Trophoblast cell (in vitro differentiated cells and primary cell): ENCODE measurements around the gene SND1.

ENCODE experiments used
- DNase-seq, 2 donors: peaks; one replicate each; pipeline ENCODE4 v3.0.0-alpha.2; 2016
- H2AFZ ChIP-seq: 2 replicates; pipeline ENCODE4 v1.6.1; 2013; ENCODE audit warnings: low read length, moderate library complexity, mild to moderate bottlenecking; ENCODE audit not compliant: insufficient read depth, poor library complexity
- H2AK5ac ChIP-seq: 2 replicates; pipeline ENCODE4 v1.6.1; 2013; ENCODE audit warnings: mild to moderate bottlenecking, low read length
- H2BK120ac ChIP-seq: 2 replicates; pipeline ENCODE4 v1.6.1; 2013; ENCODE audit warnings: low read length, mild to moderate bottlenecking, moderate library complexity; ENCODE audit not compliant: insufficient read depth, poor library complexity
- H2BK12ac ChIP-seq: 2 replicates; pipeline ENCODE4 v1.6.1; 2013; ENCODE audit warnings: mild to moderate bottlenecking, low read length, moderate library complexity
- H2BK5ac ChIP-seq: 2 replicates; pipeline ENCODE4 v1.6.1; 2013; ENCODE audit warnings: low read length, low read depth, moderate library complexity, mild to moderate bottlenecking; ENCODE audit not compliant: poor library complexity
- H3K14ac ChIP-seq: 2 replicates; pipeline ENCODE4 v1.6.1; 2013; ENCODE audit warnings: mild to moderate bottlenecking, low read length
- H3K18ac ChIP-seq: 2 replicates; pipeline ENCODE4 v1.6.1; 2013; ENCODE audit warnings: mild to moderate bottlenecking, low read length
- H3K23ac ChIP-seq: 2 replicates; pipeline ENCODE4 v1.6.1; 2013; ENCODE audit warnings: low read length
- H3K27ac ChIP-seq: 2 replicates; pipeline ENCODE4 v1.5.1; 2013; ENCODE audit warnings: low read depth, mild to moderate bottlenecking, inconsistent platforms, low read length, moderate library complexity
- H3K27me3 ChIP-seq: 2 replicates; pipeline ENCODE4 v1.6.1; 2013; ENCODE audit warnings: inconsistent platforms, mild to moderate bottlenecking, low read length, moderate library complexity; ENCODE audit not compliant: insufficient read depth
- H3K36me3 ChIP-seq, 2 experiments: 1 replicate in 1 of 2; 2 replicates in 1 of 2; pipeline ENCODE4 v1.6.1; 2013; ENCODE audit warnings: low read length in 2 of 2, mild to moderate bottlenecking in 2 of 2, moderate library complexity in 1 of 2; ENCODE audit not compliant: insufficient read depth in 2 of 2, control insufficient read depth in 1 of 2
- H3K4ac ChIP-seq: 2 replicates; pipeline ENCODE4 v1.6.1; 2013; ENCODE audit warnings: low read depth, mild to moderate bottlenecking, low read length, moderate library complexity
- H3K4me1 ChIP-seq, 2 experiments: 1 replicate in 1 of 2; 2 replicates in 1 of 2; pipeline ENCODE4 v1.6.1; 2013; ENCODE audit warnings: low read length in 2 of 2, mild to moderate bottlenecking in 2 of 2, moderate library complexity in 1 of 2; ENCODE audit not compliant: insufficient read depth in 2 of 2, control insufficient read depth in 1 of 2
- H3K4me2 ChIP-seq: 2 replicates; pipeline ENCODE4 v1.6.1; 2013; ENCODE audit warnings: inconsistent platforms, mild to moderate bottlenecking, low read length, moderate library complexity
- H3K4me3 ChIP-seq: 2 replicates; pipeline ENCODE4 v1.5.1; 2013; ENCODE audit warnings: mild to moderate bottlenecking, low read depth, low read length, inconsistent platforms
- H3K79me1 ChIP-seq: one replicate; pipeline ENCODE4 v1.6.1; 2013; ENCODE audit warnings: low read length
- H3K79me2 ChIP-seq: 2 replicates; pipeline ENCODE4 v1.6.1; 2013; ENCODE audit warnings: low read length, mild to moderate bottlenecking; ENCODE audit not compliant: control insufficient read depth, insufficient read depth, poor library complexity
- H3K9ac ChIP-seq: 2 replicates; pipeline ENCODE4 v1.6.1; 2013; ENCODE audit warnings: mild to moderate bottlenecking, low read length
- H3K9me3 ChIP-seq: 2 replicates; pipeline ENCODE4 v1.6.1; 2013; ENCODE audit warnings: low read depth, mild to moderate bottlenecking, control low read depth, inconsistent platforms, low read length; ENCODE audit not compliant: insufficient read depth
- H4K12ac ChIP-seq: 2 replicates; pipeline ENCODE4 v1.6.1; 2013; ENCODE audit warnings: low read depth, mild to moderate bottlenecking, low read length, moderate library complexity
- H4K8ac ChIP-seq: 2 replicates; pipeline ENCODE4 v1.6.1; 2013; ENCODE audit warnings: low read depth, mild to moderate bottlenecking, low read length, moderate library complexity
- H4K91ac ChIP-seq: one replicate; pipeline ENCODE4 v1.6.1; 2013; ENCODE audit warnings: low read depth, mild to moderate bottlenecking, low read length, moderate library complexity
- WGBS: extraction: QIAGEN DNeasy Blood & Tissue Kit; methylation state at CpG from one replicate; pipeline ENCODE4 v1.1.7; 2013; ENCODE audit warnings: missing lambda C conversion rate; ENCODE audit not compliant: insufficient read length, insufficient coverage; ENCODE audit errors: extremely low coverage; 5-methylcytosine and 5-hydroxymethylcytosine counted together

SND1 gene

DNA sequence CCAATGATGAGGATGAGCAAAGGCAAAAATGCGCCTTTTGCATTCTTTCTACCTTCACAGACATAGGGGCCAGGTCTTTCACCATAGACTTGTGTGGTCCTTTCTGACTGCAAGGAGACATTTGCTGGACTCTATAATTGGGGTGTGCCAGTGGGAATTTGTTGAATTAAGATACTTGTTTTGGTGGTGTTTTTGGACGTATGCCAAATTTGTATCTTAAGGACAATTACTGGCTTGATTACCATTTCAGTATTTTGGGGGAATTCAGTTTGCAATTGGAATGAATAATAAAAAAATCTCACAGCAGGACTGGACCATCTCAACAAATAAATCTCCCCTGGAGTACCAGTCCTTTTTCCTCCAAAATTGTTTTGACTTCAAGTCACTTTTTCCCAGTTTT is 47.9 kb downstream of the SND1 start:
- Histone ChIP-seq H3K23ac (no peak overlapping the region), H3K14ac (no peak overlapping the region), H3K4me1 (no peaks in the 10 kb centered on the region), H2BK12ac (no peak overlapping the region), H3K79me1 (no peaks in the 10 kb centered on the region), H3K79me2 (no peaks in the 10 kb centered on the region), H3K4me3 (no peak overlapping the region), H3K27me3 (no peaks in the 10 kb centered on the region), H3K18ac (no peak overlapping the region), H4K91ac (no peak overlapping the region), H3K9ac (no peak overlapping the region), H3K9me3 (no peaks in the 10 kb centered on the region), H2BK5ac (no peak overlapping the region), H2BK120ac (no peak overlapping the region), H2AK5ac (no peak overlapping the region), H2AFZ (no peak overlapping the region), H3K4ac (no peak overlapping the region), H3K4me2 (no peak overlapping the region), H4K8ac (no peak overlapping the region), H4K12ac (no peak overlapping the region), H3K36me3 (peaks cover 18 to 54% of the 10 kb centered on the region in 2 experiments), H3K27ac (no peak overlapping the region)
- WGBS = no CpG with 5 or more reads among the region's 2 CpGs
- DNase-seq = peak; percentile 41 to 76

DNA sequence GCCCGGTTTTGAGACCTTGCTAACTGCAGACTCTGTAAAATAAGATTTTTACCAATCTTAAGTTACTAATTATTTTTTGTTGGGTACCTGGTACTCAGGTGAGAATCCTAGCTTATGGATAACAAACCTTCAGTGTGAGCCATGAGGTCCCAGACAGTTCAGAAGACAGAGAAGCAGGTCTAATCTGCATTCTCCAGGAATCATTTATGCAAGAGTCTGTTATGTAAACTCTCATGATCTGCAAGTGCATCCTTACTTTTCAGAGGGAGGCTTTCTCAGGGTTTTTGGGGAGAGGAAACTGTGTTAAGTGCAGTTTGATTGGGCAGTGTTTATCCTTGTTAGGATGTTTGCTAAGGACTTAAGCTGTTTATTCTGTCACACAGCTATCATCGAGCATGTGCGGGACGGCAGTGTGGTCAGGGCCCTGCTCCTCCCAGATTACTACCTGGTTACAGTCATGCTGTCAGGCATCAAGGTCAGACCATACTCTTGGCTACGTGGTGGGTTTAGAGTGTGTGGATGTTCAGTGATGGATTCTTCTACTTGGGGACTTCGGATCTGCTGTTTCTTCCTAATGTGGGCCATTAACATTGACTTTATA is 50.2 kb downstream of the SND1 start:
- H3K27ac ChIP-seq = no peak overlapping the region
- no peak overlapping the region for H3K18ac ChIP-seq
- H3K79me2 ChIP-seq = no peaks in the 10 kb centered on the region
- H2BK5ac ChIP-seq = no peak overlapping the region
- H2AK5ac ChIP-seq = no peak overlapping the region
- H2BK12ac ChIP-seq = no peak overlapping the region
- no peak overlapping the region for H3K23ac ChIP-seq
- H3K9me3 ChIP-seq = no peaks in the 10 kb centered on the region
- no peak overlapping the region for H3K4me2 ChIP-seq
- H3K79me1 ChIP-seq = no peaks in the 10 kb centered on the region
- H2AFZ ChIP-seq = no peak overlapping the region
- H3K36me3 ChIP-seq = peaks cover 16 to 48% of the 10 kb centered on the region in 2 experiments
- WGBS = no CpG with 5 or more reads among the region's 6 CpGs
- no peak overlapping the region for H3K14ac ChIP-seq
- H4K91ac ChIP-seq = no peak overlapping the region
- no peak overlapping the region for H2BK120ac ChIP-seq
- H3K9ac ChIP-seq = no peak overlapping the region
- H4K8ac ChIP-seq = no peak overlapping the region
- H4K12ac ChIP-seq = no peak overlapping the region
- no peak overlapping the region for H3K4ac ChIP-seq
- no peaks in the 10 kb centered on the region for H3K27me3 ChIP-seq
- no peak overlapping the region for H3K4me3 ChIP-seq
- DNase-seq = no peak
- no peaks in the 10 kb centered on the region for H3K4me1 ChIP-seq

DNA sequence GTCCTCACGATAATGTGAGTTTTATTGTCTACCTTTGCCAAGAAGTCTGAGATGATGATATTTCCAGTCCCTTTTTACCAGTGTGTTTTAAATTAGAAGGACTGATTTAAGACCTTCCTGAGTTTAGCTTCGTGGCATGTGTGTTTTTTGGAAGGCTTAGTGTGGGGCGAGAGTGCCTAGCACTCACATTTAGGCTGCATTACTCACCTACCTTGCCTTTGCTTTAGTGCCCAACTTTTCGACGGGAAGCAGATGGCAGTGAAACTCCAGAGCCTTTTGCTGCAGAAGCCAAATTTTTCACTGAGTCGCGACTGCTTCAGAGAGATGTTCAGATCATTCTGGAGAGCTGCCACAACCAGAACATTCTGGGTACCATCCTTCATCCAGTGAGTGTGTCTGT is 50.9 kb downstream of the SND1 start:
- Histone ChIP-seq H3K79me2 (no peaks in the 10 kb centered on the region), H3K18ac (no peak overlapping the region), H4K91ac (no peak overlapping the region), H2BK120ac (no peak overlapping the region), H3K9ac (peak overlapping the region; percentile 63), H3K27ac (no peak overlapping the region), H3K36me3 (peaks cover 18 to 47% of the 10 kb centered on the region in 2 experiments), H2BK5ac (no peak overlapping the region), H2BK12ac (no peak overlapping the region), H2AFZ (no peak overlapping the region), H4K8ac (no peak overlapping the region), H3K14ac (no peak overlapping the region), H3K4me3 (no peak overlapping the region), H3K4me1 (no peaks in the 10 kb centered on the region), H4K12ac (no peak overlapping the region), H2AK5ac (no peak overlapping the region), H3K79me1 (no peaks in the 10 kb centered on the region), H3K4me2 (no peak overlapping the region), H3K9me3 (no peaks in the 10 kb centered on the region), H3K23ac (no peak overlapping the region), H3K4ac (no peak overlapping the region), H3K27me3 (no peaks in the 10 kb centered on the region)
- DNase-seq = no peak
- WGBS = no CpG with 5 or more reads among the region's 7 CpGs

DNA sequence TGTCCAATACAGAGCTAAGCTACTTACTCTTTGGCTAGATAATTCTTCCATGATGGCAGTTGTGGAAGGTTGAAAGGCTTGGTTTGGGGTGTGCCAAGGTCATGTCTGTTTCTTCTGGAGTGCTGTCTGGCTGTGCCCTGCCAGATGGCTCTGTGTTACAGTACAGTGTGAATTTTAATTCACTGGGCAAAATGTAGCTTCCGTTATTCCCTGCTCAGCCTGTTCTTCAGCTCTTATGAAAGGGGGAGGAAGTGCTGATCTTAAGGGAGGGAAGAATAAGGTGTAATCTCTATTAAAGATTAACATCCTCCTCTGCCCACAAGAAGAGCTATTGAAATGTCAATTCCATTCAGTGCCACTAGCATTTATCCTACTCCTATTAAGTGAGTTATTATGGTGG is 52.2 kb downstream of the SND1 start:
- Histone ChIP-seq H3K79me2 (no peaks in the 10 kb centered on the region), H2AFZ (no peak overlapping the region), H3K23ac (no peak overlapping the region), H4K12ac (no peak overlapping the region), H2AK5ac (no peak overlapping the region), H4K91ac (no peak overlapping the region), H3K4ac (no peak overlapping the region), H3K27ac (no peak overlapping the region), H3K36me3 (peaks cover 19 to 45% of the 10 kb centered on the region in 2 experiments), H3K18ac (no peak overlapping the region), H3K4me3 (no peak overlapping the region), H3K4me2 (no peak overlapping the region), H2BK120ac (no peak overlapping the region), H4K8ac (no peak overlapping the region), H3K9ac (no peak overlapping the region), H3K9me3 (no peaks in the 10 kb centered on the region), H2BK12ac (no peak overlapping the region), H3K4me1 (no peaks in the 10 kb centered on the region), H3K79me1 (no peaks in the 10 kb centered on the region), H2BK5ac (no peak overlapping the region), H3K14ac (no peak overlapping the region), H3K27me3 (no peaks in the 10 kb centered on the region)
- WGBS = no CpG with 5 or more reads among the region's 1 CpG
- no peak for DNase-seq
